Measurements from ENCODE around the gene LEMD3. TPM values are rescaled to one million over a fixed set of nuclear protein-coding genes. Genes with fewer than 3 reads are reported as not detected.
A peak's percentile ranks its signal among the peaks of the same experiment; 100 is the strongest.

Gene LEMD3
- polyA plus RNA-seq, 2 of the 4 experiments (the other 2 are of a cell fraction): 12.3 to 17.8 TPM

- Histone ChIP-seq H3K4me2 (no peak overlapping the region), H3K27ac (no peak overlapping the region), H3K4me1 (no peaks in the 10 kb centered on the region), H3K4me3 (no peak overlapping the region), H3K9me3 (peaks cover 19% of the 10 kb centered on the region)
- DNase-seq (ENCODE audit: low read depth in 1 of 2, low spot score in 1 of 2) (no peak), FAIRE-seq (no peak), ATAC-seq (no peak)
- POLR2A ChIA-PET: no interaction called here
- CTCF ChIA-PET: no interaction called here
- TF ChIP-seq JUN (IDR thresholded peaks at IDR 0.05) (no peak), EHMT2 (IDR thresholded peaks at IDR 0.05; ENCODE audit: low read depth) (no peak), SMC3 (IDR thresholded peaks at IDR 0.05) (no peak), MAFK (IDR thresholded peaks at IDR 0.05; ENCODE audit: partially characterized antibody) (no peak), MAX (IDR thresholded peaks at IDR 0.05) (no peak), CHD2 (IDR thresholded peaks at IDR 0.05; ENCODE audit: low read length, partially characterized antibody) (no peak), USF2 (IDR thresholded peaks at IDR 0.05) (no peak), CEBPB (IDR thresholded peaks at IDR 0.05) (no peak), PBX3 (IDR thresholded peaks at IDR 0.05) (no peak), ZSCAN20 (CRISPR knock-in tag; IDR thresholded peaks at IDR 0.05) (no peak), HOXB5 (CRISPR knock-in tag; IDR thresholded peaks at IDR 0.05) (no peak), KDM5A (IDR thresholded peaks at IDR 0.05) (no peak), ZC3H11A (IDR thresholded peaks at IDR 0.05) (no peak), ATOH8 (CRISPR knock-in tag; IDR thresholded peaks at IDR 0.05; ENCODE audit: low read depth) (no peak)
- WGBS (ENCODE audit: missing lambda C conversion rate): 93% methylated on average over 2 of the region's 2 CpGs
Measured at GRCh38 chr12:65220761-65221160, 51.4 kb downstream of the LEMD3 start.

GRCh38 chr12:65229441-65229840 is 60.1 kb downstream of the LEMD3 start:
- ChIA-PET CTCF (interaction anchor here (0.6 to 1.4 kb wide), 2 partner anchors 170 to 339 kb away, joined by 4 read pairs; no protein-coding TSS in a partner anchor), POLR2A (no interaction called here)
- ATAC-seq (no peak), FAIRE-seq (no peak), DNase-seq (ENCODE audit: low read depth in 1 of 2, low spot score in 1 of 2) (no peak)
- Histone ChIP-seq H3K4me2 (no peak overlapping the region), H3K27ac (no peak overlapping the region), H3K4me1 (0 out of 3 replicates have a peak, but pooled peaks cover 3% of the 10 kb centered on the region), H3K9me3 (peaks cover 24% of the 10 kb centered on the region), H3K4me3 (no peak overlapping the region)
- TF ChIP-seq JUNB (IDR thresholded peaks at IDR 0.05): no peak
- 93% methylated on average over 1 of the region's 1 CpG for WGBS (ENCODE audit: missing lambda C conversion rate)

- ATAC-seq (0 out of 6 replicates have a peak, but pooled peaks of 1 of the 2 experiments have one; percentile 25), DNase-seq (ENCODE audit: low read depth in 1 of 2, low spot score in 1 of 2) (peak; percentile 13 to 22), FAIRE-seq (peak; percentile 54)
- ChIA-PET POLR2A (interaction anchor here (0.5 kb wide), 2 partner anchors 187 to 648 kb away, joined by 3 to 5 read pairs; no protein-coding TSS in a partner anchor), CTCF (interaction anchor here (1.0 to 3.4 kb wide), 9 partner anchors 7 to 436 kb away, joined by 3 to 16 read pairs (median 6); partner anchors contain the start of gene LEMD3)
- no peak overlapping the region for H3K4me3 ChIP-seq
- H3K4me1 ChIP-seq: 0 out of 3 replicates have a peak, but pooled peaks cover 3% of the 10 kb centered on the region
- no peak overlapping the region for H3K27ac ChIP-seq
- 4% methylated on average over 3 of the region's 3 CpGs for WGBS (ENCODE audit: missing lambda C conversion rate)
- peaks cover 24% of the 10 kb centered on the region for H3K9me3 ChIP-seq
- peak overlapping the region; percentile 62 for H3K4me2 ChIP-seq
- TF ChIP-seq JUN (IDR thresholded peaks at IDR 0.05) (no peak), HMGXB4 (CRISPR knock-in tag; IDR thresholded peaks at IDR 0.05; ENCODE audit: borderline replicate concordance) (no peak), TFCP2L1 (CRISPR knock-in tag; IDR thresholded peaks at IDR 0.05) (no peak), MYC (IDR thresholded peaks at IDR 0.05; ENCODE audit: borderline replicate concordance, low read length) (no peak), SMC3 (IDR thresholded peaks at IDR 0.05) (peak; percentile 48), RAD21 (conservative IDR thresholded peaks at IDR 0.05 in 1 of 2, IDR thresholded peaks at IDR 0.05 in 1 of 2) (peak; percentile 37 to 54; a peak in 4 of 5 replicates), USF2 (IDR thresholded peaks at IDR 0.05) (no peak), RNF2 (IDR thresholded peaks at IDR 0.05; ENCODE audit: borderline replicate concordance, low read depth) (no peak), PHF8 (IDR thresholded peaks at IDR 0.05; ENCODE audit: borderline replicate concordance, low read depth) (no peak), POLR2A (IDR thresholded peaks at IDR 0.05; ENCODE audit: low read length) (no peak), CTCF (IDR thresholded peaks at IDR 0.05) (peak; percentile 47; the same call in 2 of the 3 replicates), RARB (CRISPR knock-in tag; IDR thresholded peaks at IDR 0.05) (no peak), JUNB (IDR thresholded peaks at IDR 0.05) (no peak), CEBPB (IDR thresholded peaks at IDR 0.05) (no peak), BHLHE40 (IDR thresholded peaks at IDR 0.05; ENCODE audit: low read depth, low read length) (no peak)
Measured at GRCh38 chr12:65232476-65233077, 63.2 kb downstream of the LEMD3 start.

Measured in A549 (cell line).